ENCODE data around the gene BBS12.

DNA sequence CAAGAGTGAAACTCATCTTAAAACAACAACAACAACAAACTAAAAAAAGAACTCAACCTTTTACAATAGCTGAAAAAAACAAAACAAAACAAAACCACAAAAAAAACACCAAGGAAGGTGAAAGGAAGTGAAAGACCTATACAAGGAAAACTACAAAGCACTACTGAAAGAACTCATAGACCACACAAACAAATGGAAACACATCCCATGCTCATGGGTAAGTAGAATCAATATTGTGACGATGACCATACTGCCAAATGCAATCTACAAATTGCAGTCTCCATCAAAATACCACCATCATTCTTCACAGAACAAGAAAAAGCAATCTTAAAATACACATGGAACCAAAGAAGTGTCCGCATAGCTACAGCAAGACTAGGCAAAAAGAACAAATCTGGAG lies 52.6 kb downstream of the BBS12 start:
- no peak for TF ChIP-seq POLR2AphosphoS5 (IDR thresholded peaks at IDR 0.05; ENCODE audit: low read depth, low read length)
- TF ChIP-seq, protein P1, sequence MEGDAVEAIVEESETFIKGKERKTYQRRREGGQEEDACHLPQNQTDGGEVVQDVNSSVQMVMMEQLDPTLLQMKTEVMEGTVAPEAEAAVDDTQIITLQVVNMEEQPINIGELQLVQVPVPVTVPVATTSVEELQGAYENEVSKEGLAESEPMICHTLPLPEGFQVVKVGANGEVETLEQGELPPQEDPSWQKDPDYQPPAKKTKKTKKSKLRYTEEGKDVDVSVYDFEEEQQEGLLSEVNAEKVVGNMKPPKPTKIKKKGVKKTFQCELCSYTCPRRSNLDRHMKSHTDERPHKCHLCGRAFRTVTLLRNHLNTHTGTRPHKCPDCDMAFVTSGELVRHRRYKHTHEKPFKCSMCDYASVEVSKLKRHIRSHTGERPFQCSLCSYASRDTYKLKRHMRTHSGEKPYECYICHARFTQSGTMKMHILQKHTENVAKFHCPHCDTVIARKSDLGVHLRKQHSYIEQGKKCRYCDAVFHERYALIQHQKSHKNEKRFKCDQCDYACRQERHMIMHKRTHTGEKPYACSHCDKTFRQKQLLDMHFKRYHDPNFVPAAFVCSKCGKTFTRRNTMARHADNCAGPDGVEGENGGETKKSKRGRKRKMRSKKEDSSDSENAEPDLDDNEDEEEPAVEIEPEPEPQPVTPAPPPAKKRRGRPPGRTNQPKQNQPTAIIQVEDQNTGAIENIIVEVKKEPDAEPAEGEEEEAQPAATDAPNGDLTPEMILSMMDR (IDR thresholded peaks at IDR 0.05) = no peak
- TF ChIP-seq TCF7L2 (IDR thresholded peaks at IDR 0.05; ENCODE audit: low read depth, low read length) = no peak

Measured in Panc1 (cell line).